Uterus (tissue), 2 donors: Measurements from ENCODE around the gene TNFRSF6B.

Experiments used
- CTCF ChIP-seq, 4 experiments: fragments of 200-600 bp in 2 of 4; fragments of 450-650 bp in 2 of 4; sonication (generic) in 2 of 4; IDR thresholded peaks; one replicate each; pipeline ENCODE4 v1.5.1; 2016 to 2019; ENCODE audit warnings: antibody characterized with exemption in 4 of 4, mild to moderate bottlenecking in 2 of 4, moderate library complexity in 1 of 4
- POLR2A ChIP-seq, 2 donors: fragments of 450-650 bp; IDR thresholded peaks; one replicate each; pipeline ENCODE4 v1.6.1; 2016; ENCODE audit warnings: antibody characterized with exemption in 2 of 2, mild to moderate bottlenecking in 1 of 2, moderate library complexity in 1 of 2

- TF ChIP-seq CTCF (IDR thresholded peaks at IDR 0.05) (no peak), POLR2A (IDR thresholded peaks at IDR 0.05) (no peak)
These were observed 22.5 kb downstream of the TNFRSF6B start for GRCh38 chr20:63718996-63719395.
